ENCODE measurements around the gene CA12.

Gene CA12

GRCh38 chr15:63374686-63375520 lies 6.7 kb downstream of the CA12 start:
- DNase-seq: no peak

DNA sequence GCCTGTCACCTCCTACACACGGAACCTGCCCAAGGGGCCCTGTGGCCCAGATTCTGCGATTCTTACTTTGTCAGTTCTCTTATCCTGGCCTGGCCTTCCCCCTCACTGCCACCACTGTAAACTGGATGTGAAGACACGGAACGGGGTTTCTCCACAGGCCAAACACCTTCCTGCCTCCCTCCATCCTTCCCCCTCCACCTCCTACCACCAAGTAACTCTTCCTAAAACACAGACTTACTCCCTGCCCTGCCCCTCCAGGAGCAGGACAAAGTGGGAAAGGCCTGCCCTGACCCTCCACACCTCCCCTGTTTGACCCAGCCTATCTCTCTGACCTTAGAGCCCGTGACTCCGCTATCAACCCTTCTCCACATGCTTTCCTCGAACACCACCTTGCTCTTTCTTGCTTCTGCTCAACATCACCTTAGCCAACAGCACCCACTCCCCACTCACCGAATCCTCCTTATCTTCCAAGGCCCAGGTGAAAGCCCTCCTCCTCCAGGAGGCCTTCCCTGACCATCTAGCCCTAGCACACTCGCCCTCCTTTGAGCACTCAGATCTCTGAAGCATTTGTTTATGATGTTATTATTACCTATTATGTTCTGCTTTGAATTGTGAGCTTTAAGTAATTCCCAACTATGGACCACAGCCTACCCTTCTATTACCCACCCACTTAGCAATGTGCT lies 7.6 kb downstream of the CA12 start:
- no peak for DNase-seq

- DNase-seq: no peak
These were observed 8.3 kb downstream of the CA12 start for GRCh38 chr15:63373330-63373729.

DNA sequence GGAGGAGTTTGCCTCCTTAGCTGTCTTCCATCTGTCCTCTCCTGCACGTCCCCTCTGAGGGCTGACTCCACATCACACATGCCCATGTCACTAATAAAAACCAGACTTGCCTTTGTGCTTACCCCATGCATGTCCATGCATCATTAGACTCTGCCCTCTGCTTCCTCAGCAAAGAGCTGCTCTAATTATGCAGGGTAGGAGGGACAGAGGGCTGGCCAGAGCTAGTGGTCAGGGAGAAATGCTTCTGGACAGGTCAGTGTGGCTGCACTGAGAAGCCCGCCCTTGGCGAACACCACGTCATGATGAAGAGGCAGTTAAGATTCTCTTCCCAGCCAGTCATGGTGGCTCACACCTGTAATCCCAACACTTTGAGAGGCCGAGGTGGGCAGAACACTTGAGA lies 8.9 kb downstream of the CA12 start:
- DNase-seq: no peak

- no peak for DNase-seq
These were observed 9.5 kb downstream of the CA12 start for GRCh38 chr15:63372018-63372705.

DNA sequence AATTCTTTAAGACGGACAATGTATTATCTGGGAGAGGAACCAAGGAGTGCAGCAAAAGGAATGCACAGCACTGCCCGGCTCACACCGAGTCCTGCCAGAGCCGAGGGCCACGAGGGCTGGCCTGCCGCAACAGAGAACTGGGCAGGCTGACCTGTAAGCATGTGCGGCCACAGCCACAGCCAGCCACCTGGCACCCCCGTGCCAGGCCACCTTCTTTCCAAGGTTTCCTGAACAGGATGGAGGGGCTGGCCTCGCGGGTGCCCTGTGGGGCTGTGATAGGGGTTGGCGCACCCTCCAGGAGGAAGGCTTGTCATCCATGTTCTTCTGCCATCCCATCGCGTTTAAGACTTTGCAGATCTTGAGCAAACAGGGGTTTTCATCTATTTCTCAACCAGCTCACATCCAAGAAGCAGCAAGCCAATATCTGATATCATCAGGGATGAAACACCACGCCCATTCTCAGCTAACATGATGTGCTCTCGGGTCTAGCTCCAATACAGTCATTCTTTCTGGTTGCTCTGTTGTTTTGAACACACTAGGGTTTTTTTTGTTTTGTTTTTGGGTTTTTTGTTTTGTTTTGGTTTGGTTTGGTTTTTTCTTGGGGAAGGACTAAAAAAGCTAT lies 10.2 kb downstream of the CA12 start:
- no peak for DNase-seq

GRCh38 chr15:63370764-63371163 lies 10.9 kb downstream of the CA12 start:
- DNase-seq: no peak

- DNase-seq: no peak
These were observed 11.9 kb downstream of the CA12 start for GRCh38 chr15:63369781-63370180.

- DNase-seq: no peak
These were observed 12.3 kb downstream of the CA12 start for GRCh38 chr15:63369296-63369695.

GRCh38 chr15:63368503-63368902 lies 13.1 kb downstream of the CA12 start:
- no peak for DNase-seq

- DNase-seq: no peak
These were observed 13.7 kb downstream of the CA12 start for GRCh38 chr15:63367900-63368299.

DNA sequence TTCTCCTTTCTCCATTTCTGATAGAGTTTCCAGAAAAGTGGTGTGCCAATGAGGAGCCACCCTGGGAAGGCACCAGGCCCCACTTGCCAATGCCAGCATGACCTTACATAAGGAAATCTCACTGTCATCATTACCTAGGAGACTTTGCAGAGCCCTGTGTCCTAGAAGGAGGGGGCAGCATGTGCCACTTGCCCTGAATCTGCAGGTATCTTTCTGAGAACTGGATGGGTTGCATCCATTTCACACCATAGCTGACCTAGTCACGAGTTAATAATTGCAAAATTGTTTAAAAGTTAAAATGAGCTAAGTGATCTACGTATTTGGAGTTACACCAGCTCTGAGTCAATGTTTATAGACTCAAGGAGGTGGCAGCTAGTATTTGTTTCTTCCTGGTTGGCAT lies 14.3 kb downstream of the CA12 start:
- DNase-seq: no peak

GRCh38 chr15:63366451-63366850 lies 15.2 kb downstream of the CA12 start:
- DNase-seq: no peak

DNA sequence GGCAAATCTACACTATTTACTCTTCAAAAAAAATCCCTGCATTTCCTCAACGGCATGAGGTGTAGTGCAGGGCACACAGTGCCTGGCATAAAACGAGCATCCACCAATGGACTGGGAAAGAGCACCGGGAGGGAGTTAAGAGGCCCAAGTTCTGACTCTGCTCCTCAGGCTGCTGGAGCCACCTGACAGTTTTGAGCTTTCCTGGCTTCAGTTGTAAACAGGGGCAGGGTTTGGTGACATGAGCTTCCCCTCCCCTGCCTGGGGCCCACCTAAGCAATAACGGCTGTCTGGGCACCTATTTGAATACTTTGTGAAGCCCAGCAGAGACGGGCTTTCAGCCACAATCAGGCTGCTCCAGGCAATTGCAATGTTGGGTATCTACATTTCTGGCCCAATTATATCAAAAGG lies 16.4 kb downstream of the CA12 start:
- no peak for DNase-seq

DNA sequence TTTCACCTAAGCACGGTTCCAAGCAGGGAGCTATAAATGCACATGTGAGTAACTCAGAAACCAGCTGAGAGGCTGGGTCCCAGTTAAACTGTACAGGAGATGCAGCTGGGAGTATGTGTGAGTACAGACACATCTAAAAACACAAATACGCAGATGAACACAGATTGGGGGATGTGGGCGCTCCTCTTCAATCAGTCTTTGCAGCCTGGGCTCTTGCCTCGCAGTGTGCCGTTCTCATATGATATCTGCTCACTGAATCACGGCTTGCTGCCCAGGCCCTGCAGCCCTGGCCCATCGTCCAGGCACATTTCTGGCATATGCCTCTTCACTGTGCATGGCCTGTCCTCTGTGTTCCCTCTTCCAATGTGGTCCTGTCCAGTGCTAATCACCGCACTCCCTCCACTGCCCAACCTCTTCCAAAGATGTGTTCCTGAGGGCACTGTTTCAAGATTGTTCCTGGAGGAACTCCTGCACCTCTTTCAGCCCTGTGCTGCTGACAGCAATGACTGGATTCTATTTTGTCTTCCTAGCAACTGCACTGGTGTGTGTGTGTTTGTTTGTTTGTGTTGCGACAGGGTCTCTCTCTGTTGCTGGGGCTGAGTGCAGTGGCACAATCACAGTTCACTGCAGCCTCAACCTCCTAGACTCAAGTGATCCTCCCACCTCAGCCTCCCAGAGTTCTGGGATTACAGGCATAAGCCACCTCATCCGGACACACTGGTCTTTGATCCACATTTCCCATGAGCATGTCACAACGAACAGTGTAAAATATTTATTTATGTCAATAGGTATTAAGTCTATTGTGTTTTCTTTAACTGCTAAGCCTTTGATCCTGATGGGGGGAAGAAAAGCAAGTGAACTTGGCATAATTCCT lies 17.0 kb downstream of the CA12 start:
- no peak for DNase-seq

- DNase-seq: no peak
These were observed 18.4 kb downstream of the CA12 start for GRCh38 chr15:63363292-63363691.

- DNase-seq: no peak
These were observed 18.8 kb downstream of the CA12 start for GRCh38 chr15:63362885-63363284.

GRCh38 chr15:63362196-63362595 lies 19.4 kb downstream of the CA12 start:
- DNase-seq: no peak

GRCh38 chr15:63360170-63360569 lies 21.5 kb downstream of the CA12 start:
- DNase-seq: no peak

DNA sequence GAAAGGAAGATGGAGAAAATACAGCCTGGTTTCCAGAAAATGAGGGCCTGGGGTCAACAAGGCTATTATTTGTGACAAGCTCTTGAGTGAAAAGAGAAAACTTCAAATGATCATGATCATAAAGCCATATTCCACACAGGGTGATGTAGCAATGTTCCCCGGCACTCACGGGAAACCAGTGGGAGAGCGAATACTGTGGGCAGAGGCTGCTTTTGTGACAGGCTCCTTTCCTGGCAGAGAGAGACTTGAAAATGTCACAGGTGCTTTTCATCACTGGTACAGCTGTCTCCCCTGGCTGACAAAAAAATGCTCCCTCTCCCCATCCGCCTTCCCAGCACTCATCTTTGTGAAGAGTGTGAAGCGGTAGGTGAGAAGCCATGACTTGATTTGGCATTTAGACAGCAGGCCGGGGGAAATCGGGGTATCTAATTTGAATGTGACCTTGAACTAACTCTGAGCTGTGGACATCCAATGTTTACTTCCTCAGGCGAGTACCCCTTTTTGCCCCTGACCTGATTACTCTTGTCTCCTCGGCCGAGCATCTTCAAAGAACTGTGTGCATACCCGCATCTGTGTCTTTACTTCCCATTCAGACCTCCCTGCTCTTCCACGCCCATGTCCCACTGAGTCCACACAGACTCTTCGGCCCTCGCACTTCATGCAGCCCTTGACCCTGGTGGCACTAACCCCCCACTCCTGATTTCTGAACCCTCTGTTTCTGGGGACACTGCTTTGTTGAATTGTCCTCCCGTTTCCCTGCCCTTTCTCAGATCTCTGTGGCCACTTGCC lies 23.2 kb downstream of the CA12 start:
- DNase-seq: no peak

- DNase-seq: no peak
These were observed 23.9 kb downstream of the CA12 start for GRCh38 chr15:63357731-63358130.

DNA sequence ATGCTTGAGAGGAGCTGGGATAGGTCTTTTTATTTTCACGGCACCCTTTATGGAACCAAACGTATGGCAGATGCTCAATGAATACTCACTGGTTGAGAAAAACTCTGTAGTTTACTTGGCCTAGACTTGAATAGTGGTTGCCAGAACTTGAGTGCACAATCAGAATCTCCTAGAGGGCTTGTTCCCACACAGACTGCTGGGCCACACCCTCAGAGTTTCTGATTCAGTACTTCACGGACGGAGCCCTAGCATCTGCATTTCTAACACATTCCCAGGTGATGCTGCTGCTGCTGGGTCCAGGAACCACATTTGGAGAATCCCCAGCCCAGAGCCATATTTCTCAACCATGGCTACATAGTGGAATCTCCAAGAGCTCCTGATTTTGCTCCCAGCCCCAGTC lies 24.6 kb downstream of the CA12 start:
- no peak for DNase-seq

Data from NCI-H524 treated with DMSO at 0.1 percent for 48 hours (cell line).